DOHH2 (cell line): Measurements from ENCODE around the gene IQCM.
"Not testable (repeated sequence)": the region's sequence is repeated elsewhere in the genome, so short reads cannot be mapped to it uniquely, and the experiment has no call there.

Experiments
- H3F3A ChIP-seq: fragments of 200-600 bp; sonication (generic), shearing (Covaris generic); 2 replicates; pipeline ENCODE4 v1.6.0; 2016; ENCODE audit warnings: antibody characterized with exemption, mild to moderate bottlenecking; ENCODE audit not compliant: control insufficient read depth, insufficient read depth
- H3K27ac ChIP-seq: fragments of 200-600 bp; sonication (generic); 2 replicates; pipeline ENCODE4 v1.5.1; 2014; ENCODE audit warnings: low read depth, mild to moderate bottlenecking, low read length, moderate library complexity
- H3K27me3 ChIP-seq: fragments of 200-600 bp; sonication (generic); 2 replicates; pipeline ENCODE4 v1.6.1; 2014; ENCODE audit warnings: mild to moderate bottlenecking, low read length, mixed read lengths; ENCODE audit not compliant: control insufficient read depth
- H3K36me3 ChIP-seq: fragments of 200-600 bp; sonication (generic); 2 replicates; pipeline ENCODE4 v1.6.1; 2014; ENCODE audit warnings: mild to moderate bottlenecking, low read length, moderate library complexity, mixed read lengths; ENCODE audit not compliant: control insufficient read depth
- H3K4me1 ChIP-seq: fragments of 200-600 bp; sonication (generic); 2 replicates; pipeline ENCODE4 v1.6.1; 2014; ENCODE audit warnings: mild to moderate bottlenecking, low read length, mixed read lengths; ENCODE audit not compliant: control insufficient read depth
- H3K4me2 ChIP-seq: fragments of 200-600 bp; sonication (generic); 2 replicates; pipeline ENCODE4 v1.6.0; 2014; ENCODE audit warnings: mild to moderate bottlenecking, low read length, moderate library complexity
- H3K4me3 ChIP-seq: fragments of 200-600 bp; sonication (generic); 2 replicates; pipeline ENCODE4 v1.5.1; 2014; ENCODE audit warnings: mild to moderate bottlenecking, low read length, mixed read lengths
- H3K79me2 ChIP-seq: fragments of 200-600 bp; sonication (generic); 2 replicates; pipeline ENCODE4 v1.6.1; 2014; ENCODE audit warnings: mild to moderate bottlenecking, low read length, mixed read lengths; ENCODE audit not compliant: control insufficient read depth
- H3K9me2 ChIP-seq: fragments of 200-600 bp; sonication (generic); replicated peaks from 2 replicates; pipeline ENCODE4 v1.6.1; 2014; ENCODE audit warnings: mild to moderate bottlenecking, low read length, mixed read lengths; ENCODE audit not compliant: control insufficient read depth
- H3K9me3 ChIP-seq: fragments of 200-600 bp; sonication (generic); 2 replicates; pipeline ENCODE4 v1.6.1; 2014; ENCODE audit warnings: antibody characterized with exemption, low read length, mixed read lengths; ENCODE audit not compliant: control insufficient read depth, insufficient read depth
- H4K20me1 ChIP-seq: fragments of 200-600 bp; sonication (generic); 2 replicates; pipeline ENCODE4 v1.6.0; 2014; ENCODE audit warnings: low read depth, mild to moderate bottlenecking, antibody characterized with exemption, low read length, moderate library complexity; ENCODE audit not compliant: control insufficient read depth, insufficient read depth
- CTCF ChIP-seq: fragments of 200-600 bp; sonication (generic); IDR thresholded peaks from one replicate; pipeline ENCODE4 v1.5.1; 2014; ENCODE audit warnings: antibody characterized with exemption, mild to moderate bottlenecking, low read depth, low read length; ENCODE audit not compliant: poor library complexity, severe bottlenecking
- EZH2phosphoT487 ChIP-seq: fragments of 200-600 bp; sonication (generic); IDR thresholded peaks from 2 replicates; pipeline ENCODE4 v1.6.1; 2017; ENCODE audit warnings: borderline replicate concordance, mild to moderate bottlenecking, antibody characterized with exemption, low read length, moderate library complexity, mixed read lengths

IQCM gene

GRCh38 chr4:149486861-149487260 lies 328.8 kb downstream of the IQCM start:
- no peaks in the 10 kb centered on the region for H3K4me1 ChIP-seq
- H3K27me3 ChIP-seq = no peaks in the 10 kb centered on the region
- no peaks in the 10 kb centered on the region for H4K20me1 ChIP-seq
- no peaks in the 10 kb centered on the region for H3K9me3 ChIP-seq
- H3K36me3 ChIP-seq = no peaks in the 10 kb centered on the region
- no peak overlapping the region for H3K4me3 ChIP-seq
- H3K79me2 ChIP-seq = no peaks in the 10 kb centered on the region
- H3F3A ChIP-seq = no peaks in the 10 kb centered on the region
- H3K4me2 ChIP-seq = no peak overlapping the region
- H3K27ac ChIP-seq = no peak overlapping the region
- H3K9me2 ChIP-seq = no peaks in the 10 kb centered on the region
- no peak for TF ChIP-seq EZH2phosphoT487
- no peak for TF ChIP-seq CTCF

- not testable (repeated sequence) for H3K27ac ChIP-seq, H3K4me2 ChIP-seq, H3K4me3 ChIP-seq, H3K4me1 ChIP-seq, H3K9me3 ChIP-seq, H3K9me2 ChIP-seq, H3K79me2 ChIP-seq, H3F3A ChIP-seq, H4K20me1 ChIP-seq, H3K27me3 ChIP-seq, H3K36me3 ChIP-seq
Measured at GRCh38 chr4:149468669-149469068, 347.0 kb downstream of the IQCM start.

GRCh38 chr4:149466446-149466845 lies 349.2 kb downstream of the IQCM start:
- H3K4me1 ChIP-seq = no peaks in the 10 kb centered on the region
- no peak for TF ChIP-seq EZH2phosphoT487
- no peak for TF ChIP-seq CTCF
- H3K9me2 ChIP-seq = no peaks in the 10 kb centered on the region

GRCh38 chr4:149465955-149466354 lies 349.7 kb downstream of the IQCM start:
- no peaks in the 10 kb centered on the region for H3K36me3 ChIP-seq
- TF ChIP-seq EZH2phosphoT487 (no peak), CTCF (no peak)
- no peaks in the 10 kb centered on the region for H3K9me2 ChIP-seq
- no peaks in the 10 kb centered on the region for H3K79me2 ChIP-seq
- H3F3A ChIP-seq = no peaks in the 10 kb centered on the region
- H3K4me2 ChIP-seq = no peak overlapping the region
- no peak overlapping the region for H3K4me3 ChIP-seq
- H3K9me3 ChIP-seq = no peaks in the 10 kb centered on the region
- H4K20me1 ChIP-seq = no peaks in the 10 kb centered on the region
- H3K27me3 ChIP-seq = no peaks in the 10 kb centered on the region
- no peaks in the 10 kb centered on the region for H3K4me1 ChIP-seq
- no peak overlapping the region for H3K27ac ChIP-seq

More at GRCh38 chr4:149466446-149466845, 349.2 kb downstream of the IQCM start:
- Histone ChIP-seq H3K27me3 (no peaks in the 10 kb centered on the region), H3K4me2 (no peak overlapping the region), H3K36me3 (no peaks in the 10 kb centered on the region), H3F3A (no peaks in the 10 kb centered on the region), H3K27ac (no peak overlapping the region), H3K9me3 (no peaks in the 10 kb centered on the region), H3K79me2 (no peaks in the 10 kb centered on the region), H4K20me1 (no peaks in the 10 kb centered on the region), H3K4me3 (no peak overlapping the region)
